HepG2 (cell line): ENCODE measurements around the gene CIART. TPM values are rescaled to one million over a fixed set of nuclear protein-coding genes. Genes with fewer than 3 reads are reported as not detected.

Source experiments
- EEA1 ChIP-seq: sonication (generic); formaldehyde crosslinking; IDR thresholded peaks from 2 replicates; pipeline ENCODE4 v1.5.1; 2020; ENCODE audit warnings: mild to moderate bottlenecking, missing genetic modification reagents, borderline replicate concordance
- FOXA1 ChIP-seq, 2 experiments: fragments of 450-650 bp in 1 of 2; sonication (generic) in 1 of 2; formaldehyde crosslinking in 1 of 2; IDR thresholded peaks; 2 replicates each; pipeline versions ENCODE4 v1.4.0 to v1.6.1; 2016 to 2020; ENCODE audit warnings: missing genetic modification reagents in 1 of 2
- KDM5A ChIP-seq: fragments of 200-600 bp; sonication (generic); IDR thresholded peaks from 2 replicates; pipeline ENCODE4 v1.7.0; 2018; ENCODE audit warnings: antibody characterized with exemption, mild to moderate bottlenecking, low read length, borderline replicate concordance
- KLF15 ChIP-seq: sonication (generic); formaldehyde crosslinking; IDR thresholded peaks from 2 replicates; pipeline ENCODE4 v1.8.1; 2023; ENCODE audit warnings: borderline replicate concordance, mild to moderate bottlenecking, inconsistent platforms, missing genetic modification reagents, mixed read lengths
- TAF15 ChIP-seq: fragments of 200-400 bp; formaldehyde crosslinking; IDR thresholded peaks from one replicate; pipeline ENCODE4 v1.6.1; 2018; ENCODE audit warnings: mild to moderate bottlenecking, low read depth, low read length; ENCODE audit not compliant: poor library complexity, severe bottlenecking
- TARDBP ChIP-seq: sonication (generic); formaldehyde crosslinking; IDR thresholded peaks from 2 replicates; pipeline ENCODE4 v1.8.0; 2022; ENCODE audit warnings: mild to moderate bottlenecking, missing genetic modification reagents
- TOPORS ChIP-seq: sonication (generic); formaldehyde crosslinking; IDR thresholded peaks from 2 replicates; pipeline ENCODE4 v1.8.0; 2023; ENCODE audit warnings: mild to moderate bottlenecking, missing genetic modification reagents
- ZNF225 ChIP-seq: sonication (generic); formaldehyde crosslinking; IDR thresholded peaks from 2 replicates; pipeline ENCODE4 v1.4.0; 2020; ENCODE audit warnings: mild to moderate bottlenecking, missing genetic modification reagents
- ZNF331 ChIP-seq: sonication (generic); formaldehyde crosslinking; IDR thresholded peaks from 2 replicates; pipeline ENCODE4 v1.4.0; 2020; ENCODE audit warnings: missing genetic modification reagents
- ZNF790 ChIP-seq: sonication (generic); formaldehyde crosslinking; IDR thresholded peaks from 2 replicates; pipeline ENCODE4 v1.8.0; 2022; ENCODE audit warnings: missing genetic modification reagents, mild to moderate bottlenecking, borderline replicate concordance
- ZNF883 ChIP-seq: sonication (generic); formaldehyde crosslinking; IDR thresholded peaks from 2 replicates; pipeline ENCODE4 v1.5.1; 2020; ENCODE audit warnings: mild to moderate bottlenecking, missing genetic modification reagents; ENCODE audit errors: not compliant biosample characterization
- polyA plus RNA-seq, 8 experiments: library from polyadenylated mRNA; depleted of rRNA in 3 of 8; stranded (reverse) in 7 of 8; unstranded in 1 of 8; fragments of >200 nt; fragmentation: Illumina TruSeq in 4 of 8; extraction: Trizol in 4 of 8; gene quantifications; 2 replicates each; pipeline versions ENCODE4 v1.2.1 to v1.2.3, GENCODE V29; 2011 to 2016; ENCODE audit warnings: low read depth in 4 of 8, missing spikeins in 1 of 8, mixed read lengths in 1 of 8; ENCODE audit not compliant: insufficient read depth in 1 of 8
- total RNA-seq, 5 experiments: library from RNA; depleted of rRNA; stranded (reverse); fragments of >200 nt; fragmentation: Illumina TruSeq; extraction: Trizol; gene quantifications; 2 replicates each; pipeline ENCODE4 v1.2.3, GENCODE V29; 2016; ENCODE audit warnings: low read depth in 1 of 5
- TF ChIP-seq, protein P1 (sequence below): sonication (generic); formaldehyde crosslinking; IDR thresholded peaks from 2 replicates; pipeline ENCODE4 v1.4.0; 2020; ENCODE audit warnings: mild to moderate bottlenecking, missing genetic modification reagents, borderline replicate concordance
- TF ChIP-seq, protein P2 (sequence below): IDR thresholded peaks from 2 replicates; pipeline ENCODE4 v1.6.1; 2016; ENCODE audit warnings: mild to moderate bottlenecking
- TF ChIP-seq, protein P3 (sequence below): sonication (generic); formaldehyde crosslinking; IDR thresholded peaks from 2 replicates; pipeline ENCODE4 v1.4.0; 2020; ENCODE audit warnings: missing genetic modification reagents, borderline replicate concordance
- TF ChIP-seq, protein P4 (sequence below): sonication (generic); formaldehyde crosslinking; IDR thresholded peaks from 2 replicates; pipeline ENCODE4 v1.8.1; 2023; ENCODE audit warnings: missing genetic modification reagents, inconsistent platforms, borderline replicate concordance
- TF ChIP-seq, protein P5 (sequence below): sonication (generic); formaldehyde crosslinking; conservative IDR thresholded peaks from 2 replicates; pipeline ENCODE4 v1.5.0; 2020; ENCODE audit warnings: missing genetic modification reagents

CIART gene
- total and polyA plus RNA-seq, 2 of the 13 experiments (the other 11 are each of a cell fraction or from before 2014, with no cell fraction given), result 0.58 TPM; not detected in 1

DNA sequence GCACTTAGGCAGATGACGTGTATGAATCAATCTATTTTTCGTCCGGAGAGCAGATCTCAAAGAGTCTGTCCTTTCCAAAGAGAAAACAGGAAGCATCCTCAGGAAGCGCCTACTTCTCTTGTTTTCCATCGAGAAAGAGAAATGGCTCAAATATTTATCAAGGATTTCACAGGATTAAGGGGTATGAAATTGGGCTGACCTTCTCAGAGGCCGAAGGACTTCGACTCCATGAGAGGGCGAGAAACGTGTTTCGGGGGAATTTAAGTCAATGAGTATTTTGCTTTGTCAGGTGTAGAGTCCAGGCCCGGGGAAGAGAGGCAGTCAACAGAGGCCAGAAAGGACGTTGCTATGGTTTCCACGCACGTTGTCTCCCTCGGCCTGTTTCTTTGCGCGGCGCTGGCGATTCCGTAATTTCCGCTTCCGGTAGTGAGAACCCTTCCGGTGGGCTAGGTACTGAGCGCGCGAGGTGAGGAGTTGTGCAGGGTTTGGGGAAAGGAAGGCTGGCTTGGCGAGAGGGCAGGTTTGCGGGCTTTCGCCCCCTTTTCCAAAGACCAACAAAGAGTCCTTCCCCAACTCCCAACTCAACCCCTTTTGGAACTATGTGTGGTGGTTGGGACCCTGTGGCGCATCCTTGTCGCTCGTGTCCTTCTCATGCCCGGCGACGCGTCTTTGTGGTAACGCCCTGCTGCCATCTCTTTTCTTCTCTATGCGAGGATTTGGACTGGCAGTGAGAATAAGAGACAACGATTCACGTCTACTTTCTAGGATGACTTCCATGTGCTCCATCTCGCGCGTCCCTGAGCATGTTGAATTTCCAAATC lies 11.3 kb downstream of the CIART start, which contains the start of gene MRPS21 (continued):
- TF ChIP-seq, protein P1, sequence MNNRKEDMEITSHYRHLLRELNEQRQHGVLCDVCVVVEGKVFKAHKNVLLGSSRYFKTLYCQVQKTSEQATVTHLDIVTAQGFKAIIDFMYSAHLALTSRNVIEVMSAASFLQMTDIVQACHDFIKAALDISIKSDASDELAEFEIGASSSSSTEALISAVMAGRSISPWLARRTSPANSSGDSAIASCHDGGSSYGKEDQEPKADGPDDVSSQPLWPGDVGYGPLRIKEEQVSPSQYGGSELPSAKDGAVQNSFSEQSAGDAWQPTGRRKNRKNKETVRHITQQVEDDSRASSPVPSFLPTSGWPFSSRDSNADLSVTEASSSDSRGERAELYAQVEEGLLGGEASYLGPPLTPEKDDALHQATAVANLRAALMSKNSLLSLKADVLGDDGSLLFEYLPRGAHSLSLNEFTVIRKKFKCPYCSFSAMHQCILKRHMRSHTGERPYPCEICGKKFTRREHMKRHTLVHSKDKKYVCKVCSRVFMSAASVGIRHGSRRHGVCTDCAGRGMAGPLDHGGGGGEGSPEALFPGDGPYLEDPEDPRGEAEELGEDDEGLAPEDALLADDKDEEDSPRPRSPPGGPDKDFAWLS (CRISPR knock-in tag), result no peak
- TF ChIP-seq ZNF331 (CRISPR knock-in tag) (no peak), ZNF883 (CRISPR knock-in tag) (peak; percentile 27), TAF15 (no peak), FOXA1 (IDR thresholded peaks at IDR 0.05) (no peak), FOXA1 (CRISPR knock-in tag; IDR thresholded peaks at IDR 0.05) (peak; percentile 68), TARDBP (CRISPR knock-in tag) (peak; percentile 74; the same call in 1 of the 2 replicates), EEA1 (CRISPR knock-in tag) (no peak), ZNF225 (CRISPR knock-in tag) (0 out of 2 replicates have a peak, but pooled peaks have one; percentile 75), TOPORS (CRISPR knock-in tag) (peak; percentile 34; the same call in 1 of the 2 replicates), ZNF790 (CRISPR knock-in tag) (0 out of 2 replicates have a peak, but pooled peaks have one; percentile 14), KLF15 (CRISPR knock-in tag) (no peak), KDM5A (peak; percentile 86)
- TF ChIP-seq, protein P2, sequence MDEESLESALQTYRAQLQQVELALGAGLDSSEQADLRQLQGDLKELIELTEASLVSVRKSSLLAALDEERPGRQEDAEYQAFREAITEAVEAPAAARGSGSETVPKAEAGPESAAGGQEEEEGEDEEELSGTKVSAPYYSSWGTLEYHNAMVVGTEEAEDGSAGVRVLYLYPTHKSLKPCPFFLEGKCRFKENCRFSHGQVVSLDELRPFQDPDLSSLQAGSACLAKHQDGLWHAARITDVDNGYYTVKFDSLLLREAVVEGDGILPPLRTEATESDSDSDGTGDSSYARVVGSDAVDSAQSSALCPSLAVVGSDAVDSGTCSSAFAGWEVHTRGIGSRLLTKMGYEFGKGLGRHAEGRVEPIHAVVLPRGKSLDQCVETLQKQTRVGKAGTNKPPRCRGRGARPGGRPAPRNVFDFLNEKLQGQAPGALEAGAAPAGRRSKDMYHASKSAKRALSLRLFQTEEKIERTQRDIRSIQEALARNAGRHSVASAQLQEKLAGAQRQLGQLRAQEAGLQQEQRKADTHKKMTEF (CRISPR knock-in tag), result peak; percentile 67
- TF ChIP-seq, protein P3, sequence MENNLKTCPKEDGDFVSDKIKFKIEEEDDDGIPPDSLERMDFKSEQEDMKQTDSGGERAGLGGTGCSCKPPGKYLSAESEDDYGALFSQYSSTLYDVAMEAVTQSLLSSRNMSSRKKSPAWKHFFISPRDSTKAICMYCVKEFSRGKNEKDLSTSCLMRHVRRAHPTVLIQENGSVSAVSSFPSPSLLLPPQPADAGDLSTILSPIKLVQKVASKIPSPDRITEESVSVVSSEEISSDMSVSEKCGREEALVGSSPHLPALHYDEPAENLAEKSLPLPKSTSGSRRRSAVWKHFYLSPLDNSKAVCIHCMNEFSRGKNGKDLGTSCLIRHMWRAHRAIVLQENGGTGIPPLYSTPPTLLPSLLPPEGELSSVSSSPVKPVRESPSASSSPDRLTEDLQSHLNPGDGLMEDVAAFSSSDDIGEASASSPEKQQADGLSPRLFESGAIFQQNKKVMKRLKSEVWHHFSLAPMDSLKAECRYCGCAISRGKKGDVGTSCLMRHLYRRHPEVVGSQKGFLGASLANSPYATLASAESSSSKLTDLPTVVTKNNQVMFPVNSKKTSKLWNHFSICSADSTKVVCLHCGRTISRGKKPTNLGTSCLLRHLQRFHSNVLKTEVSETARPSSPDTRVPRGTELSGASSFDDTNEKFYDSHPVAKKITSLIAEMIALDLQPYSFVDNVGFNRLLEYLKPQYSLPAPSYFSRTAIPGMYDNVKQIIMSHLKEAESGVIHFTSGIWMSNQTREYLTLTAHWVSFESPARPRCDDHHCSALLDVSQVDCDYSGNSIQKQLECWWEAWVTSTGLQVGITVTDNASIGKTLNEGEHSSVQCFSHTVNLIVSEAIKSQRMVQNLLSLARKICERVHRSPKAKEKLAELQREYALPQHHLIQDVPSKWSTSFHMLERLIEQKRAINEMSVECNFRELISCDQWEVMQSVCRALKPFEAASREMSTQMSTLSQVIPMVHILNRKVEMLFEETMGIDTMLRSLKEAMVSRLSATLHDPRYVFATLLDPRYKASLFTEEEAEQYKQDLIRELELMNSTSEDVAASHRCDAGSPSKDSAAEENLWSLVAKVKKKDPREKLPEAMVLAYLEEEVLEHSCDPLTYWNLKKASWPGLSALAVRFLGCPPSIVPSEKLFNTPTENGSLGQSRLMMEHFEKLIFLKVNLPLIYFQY (CRISPR knock-in tag), result no peak
- TF ChIP-seq, protein P4, sequence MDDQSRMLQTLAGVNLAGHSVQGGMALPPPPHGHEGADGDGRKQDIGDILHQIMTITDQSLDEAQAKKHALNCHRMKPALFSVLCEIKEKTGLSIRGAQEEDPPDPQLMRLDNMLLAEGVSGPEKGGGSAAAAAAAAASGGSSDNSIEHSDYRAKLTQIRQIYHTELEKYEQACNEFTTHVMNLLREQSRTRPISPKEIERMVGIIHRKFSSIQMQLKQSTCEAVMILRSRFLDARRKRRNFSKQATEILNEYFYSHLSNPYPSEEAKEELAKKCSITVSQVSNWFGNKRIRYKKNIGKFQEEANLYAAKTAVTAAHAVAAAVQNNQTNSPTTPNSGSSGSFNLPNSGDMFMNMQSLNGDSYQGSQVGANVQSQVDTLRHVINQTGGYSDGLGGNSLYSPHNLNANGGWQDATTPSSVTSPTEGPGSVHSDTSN (CRISPR knock-in tag), result no peak
- TF ChIP-seq, protein P5, sequence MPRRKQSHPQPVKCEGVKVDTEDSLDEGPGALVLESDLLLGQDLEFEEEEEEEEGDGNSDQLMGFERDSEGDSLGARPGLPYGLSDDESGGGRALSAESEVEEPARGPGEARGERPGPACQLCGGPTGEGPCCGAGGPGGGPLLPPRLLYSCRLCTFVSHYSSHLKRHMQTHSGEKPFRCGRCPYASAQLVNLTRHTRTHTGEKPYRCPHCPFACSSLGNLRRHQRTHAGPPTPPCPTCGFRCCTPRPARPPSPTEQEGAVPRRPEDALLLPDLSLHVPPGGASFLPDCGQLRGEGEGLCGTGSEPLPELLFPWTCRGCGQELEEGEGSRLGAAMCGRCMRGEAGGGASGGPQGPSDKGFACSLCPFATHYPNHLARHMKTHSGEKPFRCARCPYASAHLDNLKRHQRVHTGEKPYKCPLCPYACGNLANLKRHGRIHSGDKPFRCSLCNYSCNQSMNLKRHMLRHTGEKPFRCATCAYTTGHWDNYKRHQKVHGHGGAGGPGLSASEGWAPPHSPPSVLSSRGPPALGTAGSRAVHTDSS, result no peak
